ENCODE measurements around the gene GIGYF1. TPM values are rescaled to one million over a fixed set of nuclear protein-coding genes. Genes with fewer than 3 reads are reported as not detected.

The GIGYF1 gene
- polyA plus RNA-seq, 5 donors, result 30.4 to 52.9 (median 42.0) TPM

DNA sequence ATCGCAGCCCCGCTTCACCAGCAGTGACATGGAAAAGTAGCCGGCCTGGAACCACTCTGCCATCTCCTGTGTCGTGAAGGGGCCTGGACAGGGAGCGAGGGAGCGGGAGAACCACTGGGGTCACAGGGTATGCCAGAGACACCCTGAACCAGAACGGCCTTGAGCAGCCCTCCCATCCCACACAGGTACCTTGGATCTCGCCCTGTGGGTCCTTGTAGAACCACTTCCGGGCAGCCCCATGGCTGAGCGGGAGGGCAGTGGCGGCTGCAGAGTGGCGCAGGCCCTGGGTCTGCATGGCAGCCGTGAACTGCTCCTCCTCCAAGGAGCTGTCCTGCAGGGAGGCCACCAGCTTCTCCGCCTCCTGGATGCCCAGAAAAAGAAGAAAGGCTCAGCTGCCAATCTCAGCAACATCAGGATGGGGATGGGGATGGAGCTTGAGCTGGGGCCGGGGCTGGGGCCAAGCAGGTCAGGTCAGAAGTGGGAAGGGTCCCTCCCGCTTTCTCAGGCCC lies 9.5 kb downstream of the GIGYF1 start:
- no peak for DNase-seq

DNA sequence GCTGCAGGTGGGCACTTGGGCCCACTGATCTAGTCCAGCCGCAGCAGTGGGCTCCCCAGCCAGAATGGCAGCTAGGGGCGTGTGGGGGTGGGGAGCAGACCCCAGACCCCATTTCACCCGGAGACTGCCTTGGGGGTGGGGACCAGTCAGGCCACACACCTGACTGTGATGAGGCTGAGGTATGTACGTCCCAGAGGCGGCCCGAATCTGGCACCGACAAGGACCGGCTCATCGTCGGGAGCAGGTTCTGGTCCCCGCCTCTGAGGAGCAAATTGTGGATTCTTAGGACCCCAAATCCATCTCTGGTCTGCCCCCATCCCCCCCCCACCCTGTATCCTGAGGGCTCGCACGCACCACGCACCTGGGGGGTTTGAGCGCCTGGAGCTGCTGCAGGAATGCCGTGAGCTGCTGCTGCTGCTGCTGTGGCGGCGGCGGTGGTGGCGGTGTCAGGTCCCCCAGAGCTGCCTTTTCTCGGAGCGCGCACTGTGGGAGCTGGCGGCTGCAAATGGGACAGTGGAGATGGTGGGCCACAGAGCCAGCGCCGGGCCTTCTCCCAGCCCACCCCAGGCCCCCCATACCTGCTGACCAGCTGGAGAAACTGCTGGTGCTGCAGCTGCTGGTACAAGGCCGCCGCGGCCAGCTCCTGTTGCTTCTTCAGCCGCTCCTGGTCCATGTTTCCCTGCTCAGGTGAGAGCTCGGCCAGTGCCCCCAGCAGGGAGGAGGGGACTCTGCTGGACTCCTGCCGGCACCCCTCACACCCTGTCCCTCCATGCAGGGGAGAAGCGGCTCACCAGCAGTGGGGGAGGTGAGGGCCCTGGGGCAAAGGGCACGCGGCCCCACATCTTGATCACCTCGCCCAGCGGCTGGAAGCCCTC lies 10.2 kb downstream of the GIGYF1 start:
- DNase-seq, result no peak

DNA sequence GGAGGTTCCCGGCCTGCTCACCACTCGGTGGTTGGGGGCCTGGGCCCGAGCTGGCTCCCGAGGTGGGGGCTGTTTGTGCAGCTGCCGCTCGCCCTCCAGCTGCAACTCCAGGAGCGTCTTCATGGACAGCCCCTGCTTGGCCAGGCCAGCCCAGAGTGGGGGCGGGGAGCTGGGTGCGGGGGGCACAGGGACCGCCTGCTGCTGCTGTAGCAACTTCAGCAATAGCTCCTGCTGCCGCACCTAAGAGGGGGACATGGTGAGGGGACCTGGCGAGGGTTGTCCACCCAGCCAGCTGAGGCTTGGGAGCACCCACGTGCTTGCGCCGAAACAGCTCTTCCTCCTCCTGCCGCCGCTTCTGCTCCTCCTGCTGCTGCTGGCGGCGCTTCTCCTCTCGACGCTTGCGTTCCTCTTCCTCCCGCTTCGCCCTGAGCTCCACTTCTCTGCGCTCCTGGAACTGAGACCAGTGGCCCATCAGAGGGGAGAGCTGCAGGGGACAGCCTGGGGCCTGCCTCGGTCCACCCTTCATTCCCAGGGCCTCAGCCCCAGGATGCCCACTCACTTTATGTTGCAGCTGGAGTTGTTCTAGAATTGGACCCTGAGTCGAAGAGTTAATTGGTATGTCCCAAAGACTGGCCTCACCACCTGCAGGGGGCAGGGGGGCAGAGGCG lies 10.9 kb downstream of the GIGYF1 start:
- no peak for DNase-seq

DNA sequence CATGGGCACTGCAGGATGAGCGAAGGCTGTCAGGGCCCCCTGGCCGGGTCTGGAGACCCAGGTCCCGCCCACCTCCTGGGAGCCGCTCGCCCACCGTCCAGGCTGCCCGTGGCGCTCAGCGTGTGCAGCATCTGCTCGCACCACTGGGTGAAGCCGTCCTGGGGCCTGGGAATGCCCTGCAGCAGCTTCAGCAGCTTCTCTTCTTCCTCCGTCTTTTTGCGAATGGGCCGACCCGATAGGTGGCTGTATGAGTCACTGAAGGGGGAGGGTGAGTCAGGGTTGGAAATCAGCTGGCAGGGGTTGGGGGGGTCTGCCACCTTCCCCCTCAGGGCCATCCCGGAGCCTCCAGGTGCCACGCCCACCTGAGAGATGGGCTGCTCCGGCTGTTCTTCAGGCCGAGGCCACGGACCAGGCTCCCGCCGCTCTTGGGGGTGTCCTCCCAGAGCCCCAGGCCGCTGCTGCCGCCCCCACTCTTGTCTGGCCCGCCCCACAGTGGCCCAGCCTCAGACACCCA lies 11.8 kb downstream of the GIGYF1 start:
- DNase-seq, result no peak

DNA sequence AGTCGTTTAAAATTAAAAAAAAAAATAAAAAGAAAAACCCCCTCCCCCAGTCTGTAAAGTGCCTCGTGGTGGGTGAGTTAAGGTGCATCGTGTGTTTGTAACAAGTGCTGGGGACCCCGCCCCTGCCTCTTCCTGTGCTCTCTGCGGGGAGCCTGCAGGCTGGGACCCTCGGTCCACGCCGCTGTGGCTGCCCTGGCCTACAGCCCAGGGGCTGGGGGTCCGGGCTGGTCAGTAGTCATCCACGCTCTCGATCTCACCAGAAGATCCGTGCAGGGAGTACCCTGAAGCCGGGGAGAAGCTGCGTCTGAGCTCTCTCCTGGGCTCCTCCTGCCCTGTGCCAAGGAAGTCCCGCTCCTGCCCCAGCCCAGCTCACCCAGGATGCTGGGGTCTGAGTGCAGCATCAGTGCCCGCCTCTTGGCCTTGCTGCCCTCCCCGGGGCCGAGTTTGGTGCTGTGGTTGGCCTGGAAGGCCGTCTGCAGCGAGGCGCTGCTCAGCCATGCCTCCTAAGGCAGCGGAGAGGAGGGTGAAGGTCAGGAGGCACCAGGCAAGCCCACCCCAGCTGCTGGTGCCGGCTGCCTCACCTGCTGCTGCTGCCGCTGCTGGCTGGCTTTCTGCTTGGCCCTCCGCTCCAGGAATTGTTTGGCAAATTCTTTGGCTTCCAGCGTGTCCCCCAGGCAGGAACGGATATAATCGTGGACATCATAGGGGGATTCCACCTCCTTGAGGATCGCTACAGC lies 12.4 kb downstream of the GIGYF1 start:
- DNase-seq, result no peak

DNA sequence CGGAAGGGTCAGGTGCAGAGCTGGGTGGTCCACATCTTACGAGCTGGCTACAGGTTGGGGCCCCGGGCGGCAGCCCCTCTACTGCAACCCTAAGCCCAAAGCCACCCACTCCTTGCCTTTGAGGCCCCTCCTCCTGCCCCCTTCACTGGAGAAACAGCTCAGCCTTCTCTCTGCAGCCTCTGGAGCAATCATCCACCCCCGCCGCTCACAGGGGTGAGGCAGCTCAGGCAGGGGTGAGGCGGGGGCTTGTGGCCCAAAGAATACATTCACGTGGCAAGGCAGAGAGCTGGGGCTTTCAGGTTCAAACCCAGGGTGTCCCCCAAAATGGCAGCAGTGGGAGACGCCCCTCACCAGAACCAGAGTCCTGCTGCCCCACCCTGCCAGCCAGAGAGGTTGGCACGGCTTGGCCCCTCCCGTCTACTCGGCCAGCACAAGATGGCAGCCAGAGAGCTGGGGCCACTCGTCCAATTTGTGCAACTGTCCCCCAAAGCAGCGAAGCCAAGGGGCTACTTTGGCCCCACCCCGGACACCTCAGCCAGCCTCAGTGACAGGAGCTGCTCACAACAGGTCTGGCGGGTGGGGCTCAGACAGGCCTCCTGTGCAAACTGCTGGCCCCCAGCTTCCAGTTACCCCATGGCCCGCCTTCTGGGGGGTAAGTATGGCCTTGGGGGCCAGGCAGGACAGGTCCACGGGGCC lies 13.3 kb downstream of the GIGYF1 start:
- no peak for DNase-seq

DNA sequence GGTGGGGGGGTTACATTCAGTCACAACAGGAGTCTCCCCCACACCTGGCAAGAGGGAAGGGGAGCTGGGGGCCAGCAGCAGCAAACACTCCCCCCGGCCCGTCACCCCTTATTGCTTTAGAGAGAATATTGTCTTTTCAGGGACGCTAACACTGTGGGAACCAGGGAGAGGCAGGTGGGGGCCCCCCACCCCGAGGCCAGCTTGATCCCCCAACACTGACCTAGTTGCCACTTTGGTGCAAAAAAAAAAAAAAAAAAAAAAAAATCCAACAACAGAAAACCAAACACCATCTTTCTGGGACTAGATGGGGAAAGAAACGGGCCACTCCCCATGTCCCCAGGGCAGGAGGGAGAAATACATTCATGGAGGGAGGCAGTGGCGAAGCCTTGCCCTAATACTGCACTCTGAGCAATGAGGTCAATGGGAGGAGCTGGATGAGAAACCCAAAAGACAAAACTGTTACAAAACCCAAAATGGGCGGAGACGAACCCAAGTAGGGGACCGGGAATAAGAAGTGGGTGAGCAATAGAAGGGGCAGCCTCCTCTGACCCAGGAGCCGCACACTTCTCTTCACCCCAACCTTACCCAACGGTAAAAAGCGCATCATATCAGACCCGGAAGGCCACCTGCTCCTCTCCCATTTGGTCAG lies 14.0 kb downstream of the GIGYF1 start:
- no peak for DNase-seq

DNA sequence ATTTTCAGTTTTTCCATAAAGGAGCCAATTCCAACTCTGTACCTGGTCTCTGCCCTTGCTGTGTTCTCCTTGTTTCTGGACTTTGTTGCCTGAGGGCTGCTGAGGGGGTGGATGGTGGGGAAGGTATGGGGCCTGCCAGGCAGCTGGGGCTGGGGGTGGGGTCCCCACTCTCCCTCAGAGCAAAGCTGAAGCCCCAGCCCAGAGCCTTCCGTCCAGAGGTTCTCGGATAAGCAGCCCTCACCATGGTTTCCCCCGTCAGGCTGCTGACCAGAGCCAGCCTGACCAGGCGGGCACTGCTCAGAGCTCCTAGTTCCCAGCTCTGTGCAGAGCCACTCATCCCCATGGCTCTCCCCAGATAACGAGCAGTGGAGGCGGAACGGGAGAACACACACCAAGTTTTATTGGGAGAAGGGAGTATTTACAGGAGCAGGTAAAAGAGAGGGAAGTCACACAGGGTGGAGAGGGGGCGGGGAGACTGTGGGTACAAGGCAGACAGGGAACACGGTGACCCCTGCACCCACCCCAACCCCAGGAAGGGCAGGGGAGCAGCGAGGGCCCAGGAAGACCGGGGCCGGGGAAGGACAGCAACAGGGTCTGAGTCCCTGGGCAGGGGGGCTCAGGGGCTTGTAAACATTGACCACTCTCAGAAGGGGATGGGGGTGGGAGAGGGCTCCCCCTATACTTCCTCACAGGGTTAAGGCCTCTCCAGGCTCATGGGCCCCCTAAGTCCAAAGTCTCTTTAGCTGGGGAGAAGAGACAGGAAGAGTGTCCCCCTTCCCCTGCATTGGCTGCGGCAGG lies 14.7 kb downstream of the GIGYF1 start:
- DNase-seq, result no peak

DNA sequence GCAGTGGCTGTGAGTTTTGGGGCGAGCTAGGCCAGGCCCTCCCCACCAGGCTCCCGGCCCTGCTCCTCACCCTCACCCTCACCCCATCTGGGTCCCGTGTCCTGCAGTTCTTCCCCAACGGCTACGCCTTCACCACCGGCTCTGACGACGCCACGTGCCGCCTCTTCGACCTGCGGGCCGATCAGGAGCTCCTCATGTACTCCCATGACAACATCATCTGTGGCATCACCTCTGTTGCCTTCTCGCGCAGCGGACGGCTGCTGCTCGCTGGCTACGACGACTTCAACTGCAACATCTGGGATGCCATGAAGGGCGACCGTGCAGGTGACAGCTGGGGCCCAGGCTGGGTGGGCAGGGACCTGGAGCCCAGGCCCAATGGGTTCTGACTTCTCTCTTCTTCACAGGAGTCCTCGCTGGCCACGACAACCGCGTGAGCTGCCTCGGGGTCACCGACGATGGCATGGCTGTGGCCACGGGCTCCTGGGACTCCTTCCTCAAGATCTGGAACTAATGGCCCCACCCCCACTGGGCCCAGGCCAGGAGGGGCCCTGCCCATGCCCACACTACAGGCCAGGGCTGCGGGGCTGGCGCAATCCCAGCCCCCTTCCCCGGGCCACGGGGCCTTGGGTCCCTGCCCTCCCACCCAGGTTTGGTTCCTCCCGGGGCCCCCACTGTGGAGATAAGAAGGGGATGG lies 15.6 kb downstream of the GIGYF1 start:
- DNase-seq, result no peak

DNA sequence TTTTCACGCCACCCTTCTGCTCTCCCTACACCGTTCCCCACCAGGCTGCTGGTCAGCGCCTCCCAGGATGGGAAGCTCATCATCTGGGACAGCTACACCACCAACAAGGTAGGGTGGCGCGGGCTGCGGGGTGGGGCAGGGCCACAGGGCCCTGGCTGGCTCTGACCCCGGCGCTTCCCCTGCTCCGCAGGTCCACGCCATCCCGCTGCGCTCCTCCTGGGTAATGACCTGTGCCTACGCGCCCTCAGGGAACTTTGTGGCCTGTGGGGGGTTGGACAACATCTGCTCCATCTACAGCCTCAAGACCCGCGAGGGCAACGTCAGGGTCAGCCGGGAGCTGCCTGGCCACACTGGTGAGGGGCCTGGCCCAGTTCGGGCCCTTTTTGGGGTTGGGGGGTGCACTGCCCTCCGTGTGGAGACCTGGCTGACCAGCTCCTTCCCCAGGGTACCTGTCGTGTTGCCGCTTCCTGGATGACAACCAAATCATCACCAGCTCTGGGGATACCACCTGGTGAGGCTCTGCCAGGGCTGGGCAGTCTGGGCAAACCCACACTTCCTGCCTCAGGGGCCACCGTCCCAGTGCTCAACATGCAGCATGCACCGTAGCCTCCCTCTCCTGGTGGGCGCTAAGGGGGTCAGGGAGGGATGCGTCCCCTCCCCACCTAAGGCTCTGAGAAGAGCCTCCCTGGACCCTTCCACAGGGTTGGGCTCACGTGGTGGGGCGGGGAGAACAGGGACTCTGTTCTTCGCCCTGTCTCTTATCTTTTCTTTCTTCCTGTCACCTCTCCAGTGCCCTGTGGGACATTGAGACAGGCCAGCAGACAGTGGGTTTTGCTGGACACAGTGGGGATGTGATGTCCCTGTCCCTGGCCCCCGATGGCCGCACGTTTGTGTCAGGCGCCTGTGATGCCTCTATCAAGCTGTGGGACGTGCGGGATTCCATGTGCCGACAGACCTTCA lies 16.5 kb downstream of the GIGYF1 start:
- no peak for DNase-seq

DNA sequence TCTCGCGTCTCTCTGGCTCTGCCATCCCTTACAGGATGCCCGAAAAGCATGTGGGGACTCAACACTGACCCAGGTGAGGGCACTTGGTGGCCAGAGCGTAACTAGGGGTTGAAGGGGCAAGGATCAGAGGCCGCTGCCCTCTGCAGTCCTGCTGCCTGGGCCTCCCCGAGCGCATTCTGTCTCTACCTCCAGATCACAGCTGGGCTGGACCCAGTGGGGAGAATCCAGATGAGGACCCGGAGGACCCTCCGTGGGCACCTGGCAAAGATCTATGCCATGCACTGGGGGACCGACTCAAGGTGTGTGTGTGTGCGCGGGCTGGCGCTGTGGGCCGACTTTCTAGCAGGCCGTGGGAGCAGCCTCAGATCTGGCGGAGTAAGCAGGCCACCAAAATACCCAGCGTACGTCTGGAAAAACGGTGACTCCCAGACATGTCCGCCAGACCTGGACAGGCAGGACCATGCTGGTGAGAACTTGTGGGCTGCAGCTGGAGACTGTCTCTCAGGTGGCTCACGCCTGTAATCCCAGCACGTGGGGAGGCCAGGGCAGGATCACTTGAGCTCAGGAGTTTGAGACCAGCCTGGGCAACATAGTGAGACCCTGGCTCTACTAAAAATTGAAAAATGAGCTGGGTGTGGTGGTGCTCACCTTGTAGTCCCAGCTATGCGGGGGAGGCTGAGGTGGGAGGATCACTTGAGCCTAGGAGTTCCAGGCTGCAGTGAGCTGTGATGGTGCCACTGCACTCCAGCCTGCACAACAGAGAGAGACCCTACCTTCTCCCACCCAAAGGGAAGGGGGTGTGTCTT lies 17.3 kb downstream of the GIGYF1 start:
- no peak for DNase-seq

DNA sequence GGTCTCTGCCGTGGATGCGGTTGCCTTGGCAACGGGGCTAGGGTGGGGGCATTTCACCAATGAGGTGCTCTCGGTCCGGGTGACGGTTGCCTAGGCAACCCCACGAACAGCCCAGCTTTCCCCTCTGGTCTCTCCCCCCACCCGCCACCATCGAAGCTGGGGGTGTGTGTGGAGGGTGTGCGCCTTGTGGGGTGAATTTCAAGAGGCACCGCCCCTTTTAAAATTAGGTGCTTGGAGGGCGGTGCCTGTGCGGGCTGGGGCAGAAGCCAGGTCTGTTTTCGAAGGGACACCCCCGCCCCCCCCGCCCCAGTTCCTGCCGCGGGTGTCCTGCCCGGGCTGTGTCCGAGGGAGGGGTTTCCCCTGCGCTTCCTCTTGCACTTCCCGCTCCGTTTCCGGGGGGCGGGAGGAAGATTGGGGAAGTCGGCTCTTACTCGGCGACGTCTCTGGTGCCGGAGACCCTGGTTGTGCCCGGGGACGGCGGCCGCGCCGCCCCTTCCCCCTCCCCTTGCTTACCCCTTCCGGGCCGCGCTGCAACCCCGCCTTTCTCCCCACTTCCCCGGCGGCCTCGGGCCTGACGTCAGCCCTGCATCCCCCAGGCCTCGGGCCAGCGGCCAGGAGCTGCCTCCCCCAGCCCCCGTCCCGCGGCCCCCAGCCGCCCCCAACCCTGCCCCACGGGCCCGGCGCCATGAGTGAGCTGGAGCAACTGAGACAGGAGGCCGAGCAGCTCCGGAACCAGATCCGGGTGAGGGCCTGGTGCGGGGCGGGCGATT lies 18.3 kb downstream of the GIGYF1 start:
- peak; percentile 77 to 78 for DNase-seq

DNA sequence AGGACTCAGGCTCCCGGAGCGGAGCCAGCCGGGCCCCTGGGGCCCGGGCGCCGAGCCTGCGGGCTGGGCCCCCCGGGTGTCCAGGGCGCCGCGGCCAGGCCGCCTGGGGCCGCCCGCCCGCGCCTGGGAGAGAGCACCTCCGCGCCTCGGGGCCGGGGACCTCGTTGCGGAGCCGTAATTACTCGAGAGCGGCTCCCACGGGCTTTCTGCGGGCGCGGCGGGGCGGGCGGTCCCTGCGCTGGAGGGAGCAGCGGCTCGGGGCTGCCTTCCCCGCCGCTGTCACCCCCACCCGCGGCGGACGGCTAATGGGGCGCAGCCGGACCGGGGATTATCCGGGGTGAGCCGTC lies 19.0 kb downstream of the GIGYF1 start:
- DNase-seq, result no peak

DNA sequence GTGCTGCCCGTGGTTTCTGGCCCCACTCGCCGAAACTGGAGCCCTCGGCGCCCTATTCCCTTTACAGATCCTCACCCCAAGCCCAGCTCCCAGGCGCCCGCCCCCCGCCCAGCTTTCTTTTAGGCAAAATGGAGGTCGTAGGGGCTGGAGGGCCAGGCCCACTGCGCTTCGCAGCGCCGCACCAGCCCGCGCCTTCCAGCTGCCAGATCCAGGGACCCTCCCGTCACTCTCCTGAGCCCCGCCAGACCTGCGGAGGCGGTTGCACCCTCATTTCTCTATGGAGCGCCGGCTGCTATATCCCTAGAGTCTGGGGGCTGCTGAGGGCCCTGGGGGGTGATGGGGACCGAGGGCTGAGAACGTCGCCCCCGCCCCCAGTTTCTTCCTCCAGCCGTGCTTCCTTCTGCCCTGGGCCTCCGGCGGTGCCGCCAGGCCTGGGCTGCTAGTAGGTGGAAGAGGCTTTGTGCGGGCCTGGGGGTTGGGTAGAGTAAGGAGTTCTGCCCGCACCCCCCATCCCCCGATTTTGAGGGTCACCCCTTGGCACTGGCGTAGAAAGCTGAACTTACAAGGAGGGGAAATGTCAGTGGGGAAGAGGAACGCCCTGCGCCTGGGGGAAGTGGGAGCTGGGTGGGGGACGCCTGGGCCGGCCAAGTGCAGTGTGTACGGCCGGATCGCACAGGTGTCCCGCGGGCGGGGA lies 19.5 kb downstream of the GIGYF1 start:
- DNase-seq, result no peak

DNA sequence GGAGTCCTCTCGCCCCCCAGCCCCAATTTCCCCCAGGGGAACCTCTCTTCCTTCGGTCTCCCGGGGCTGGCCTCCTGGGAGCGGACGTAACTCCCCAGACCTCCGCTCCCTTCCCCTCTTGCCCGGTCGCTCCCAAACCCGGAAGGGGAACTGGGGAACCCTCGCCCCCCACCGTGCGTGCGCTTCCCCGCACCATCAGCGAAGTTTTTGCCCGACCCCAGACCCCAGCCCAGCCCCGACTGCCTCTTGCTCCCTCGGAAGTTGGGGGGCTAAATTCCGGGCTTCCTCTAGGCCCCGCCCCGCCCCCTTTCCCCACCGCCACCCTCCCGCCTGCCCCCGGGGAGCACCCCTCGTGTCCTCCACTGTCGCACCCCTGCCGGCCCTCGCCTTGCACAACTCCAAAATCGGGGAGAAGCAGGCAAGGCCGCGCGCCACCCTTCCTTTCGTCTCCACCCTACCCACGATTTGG lies 20.1 kb downstream of the GIGYF1 start:
- DNase-seq, result peak in 1 of 2 donors; percentile 69
